Measurements from ENCODE around the gene TNNT3. TPM values are rescaled to one million over a fixed set of nuclear protein-coding genes. Genes with fewer than 3 reads are reported as not detected.
"Not testable (repeated sequence)": the region's sequence is repeated elsewhere in the genome, so short reads cannot be mapped to it uniquely, and the experiment has no call there.

Gene TNNT3
- total RNA-seq, 1 experiment from 2014 or later: not detected

- Histone ChIP-seq H3K36me3 (replicated peaks; ENCODE audit: control insufficient read depth, insufficient read depth, low read length) (no peaks in the 10 kb centered on the region), H3K4me3 (ENCODE audit: insufficient read depth, low read depth, low read length) (no peak overlapping the region), H3K27me3 (ENCODE audit: control insufficient read depth, insufficient read depth, low read length) (no peaks in the 10 kb centered on the region)
- peak; percentile 60 for DNase-seq
Observed at GRCh38 chr11:1938343-1939005, 19.0 kb downstream of the TNNT3 start.

GRCh38 chr11:1939006-1939625 is 19.6 kb downstream of the TNNT3 start:
- peak; percentile 74 for DNase-seq

GRCh38 chr11:1939788-1940187 is 20.3 kb downstream of the TNNT3 start:
- H3K27me3 ChIP-seq (ENCODE audit: control insufficient read depth, insufficient read depth, low read length); DNase-seq; H3K36me3 ChIP-seq (replicated peaks; ENCODE audit: control insufficient read depth, insufficient read depth, low read length); H3K4me3 ChIP-seq (ENCODE audit: insufficient read depth, low read depth, low read length): not testable (repeated sequence)

More at GRCh38 chr11:1939006-1939625, 19.6 kb downstream of the TNNT3 start:
- Histone ChIP-seq H3K4me3 (ENCODE audit: insufficient read depth, low read depth, low read length) (no peak overlapping the region), H3K36me3 (replicated peaks; ENCODE audit: control insufficient read depth, insufficient read depth, low read length) (no peaks in the 10 kb centered on the region), H3K27me3 (ENCODE audit: control insufficient read depth, insufficient read depth, low read length) (no peaks in the 10 kb centered on the region)

GRCh38 chr11:1942558-1943260 is 23.2 kb downstream of the TNNT3 start:
- Histone ChIP-seq H3K27me3 (ENCODE audit: control insufficient read depth, insufficient read depth, low read length) (no peaks in the 10 kb centered on the region), H3K36me3 (replicated peaks; ENCODE audit: control insufficient read depth, insufficient read depth, low read length) (no peaks in the 10 kb centered on the region), H3K4me3 (ENCODE audit: insufficient read depth, low read depth, low read length) (no peak overlapping the region)
- no peak for DNase-seq

- DNase-seq: peak; percentile 51
- Histone ChIP-seq H3K36me3 (replicated peaks; ENCODE audit: control insufficient read depth, insufficient read depth, low read length) (no peaks in the 10 kb centered on the region), H3K27me3 (ENCODE audit: control insufficient read depth, insufficient read depth, low read length) (no peaks in the 10 kb centered on the region), H3K4me3 (ENCODE audit: insufficient read depth, low read depth, low read length) (no peak overlapping the region)
Observed at GRCh38 chr11:1943576-1943975, 24.1 kb downstream of the TNNT3 start.

GRCh38 chr11:1943977-1944376 is 24.5 kb downstream of the TNNT3 start:
- DNase-seq: no peak
- Histone ChIP-seq H3K27me3 (ENCODE audit: control insufficient read depth, insufficient read depth, low read length) (no peaks in the 10 kb centered on the region), H3K4me3 (ENCODE audit: insufficient read depth, low read depth, low read length) (no peak overlapping the region), H3K36me3 (replicated peaks; ENCODE audit: control insufficient read depth, insufficient read depth, low read length) (no peaks in the 10 kb centered on the region)

- no peak for DNase-seq
- no peak within 1 kb of the TSS for H3K4me3 ChIP-seq (ENCODE audit: insufficient read depth, low read depth, low read length)
- no peaks in the 10 kb centered on the region for H3K36me3 ChIP-seq (replicated peaks; ENCODE audit: control insufficient read depth, insufficient read depth, low read length)
- H3K27me3 ChIP-seq (ENCODE audit: control insufficient read depth, insufficient read depth, low read length): no peaks in the 10 kb centered on the region
Observed at GRCh38 chr11:1946812-1947484, 27.4 kb downstream of the TNNT3 start, which contains the start of gene MRPL23. Gene MRPL23 (plus strand): TSS chr11:1947332. CDS start chr11:1947363, 31 bp downstream.

- Histone ChIP-seq H3K36me3 (replicated peaks; ENCODE audit: control insufficient read depth, insufficient read depth, low read length) (no peaks in the 10 kb centered on the region), H3K4me3 (ENCODE audit: insufficient read depth, low read depth, low read length) (no peak overlapping the region), H3K27me3 (ENCODE audit: control insufficient read depth, insufficient read depth, low read length) (no peaks in the 10 kb centered on the region)
- DNase-seq: no peak
Observed at GRCh38 chr11:1947592-1948237, 28.2 kb downstream of the TNNT3 start.

- no peaks in the 10 kb centered on the region for H3K27me3 ChIP-seq (ENCODE audit: control insufficient read depth, insufficient read depth, low read length)
- DNase-seq: no peak
- no peaks in the 10 kb centered on the region for H3K36me3 ChIP-seq (replicated peaks; ENCODE audit: control insufficient read depth, insufficient read depth, low read length)
- no peak overlapping the region for H3K4me3 ChIP-seq (ENCODE audit: insufficient read depth, low read depth, low read length)
Observed at GRCh38 chr11:1948389-1948788, 28.9 kb downstream of the TNNT3 start.

GRCh38 chr11:1949302-1949701 is 29.8 kb downstream of the TNNT3 start:
- DNase-seq: no peak
- Histone ChIP-seq H3K36me3 (replicated peaks; ENCODE audit: control insufficient read depth, insufficient read depth, low read length) (no peaks in the 10 kb centered on the region), H3K4me3 (ENCODE audit: insufficient read depth, low read depth, low read length) (no peak overlapping the region), H3K27me3 (ENCODE audit: control insufficient read depth, insufficient read depth, low read length) (no peaks in the 10 kb centered on the region)

- H3K4me3 ChIP-seq (ENCODE audit: insufficient read depth, low read depth, low read length): no peak overlapping the region
- H3K27me3 ChIP-seq (ENCODE audit: control insufficient read depth, insufficient read depth, low read length): no peaks in the 10 kb centered on the region
- no peaks in the 10 kb centered on the region for H3K36me3 ChIP-seq (replicated peaks; ENCODE audit: control insufficient read depth, insufficient read depth, low read length)
- no peak for DNase-seq
Observed at GRCh38 chr11:1949922-1950321, 30.4 kb downstream of the TNNT3 start.

GRCh38 chr11:1952806-1953482 is 33.4 kb downstream of the TNNT3 start:
- DNase-seq: no peak
- Histone ChIP-seq H3K27me3 (ENCODE audit: control insufficient read depth, insufficient read depth, low read length) (no peaks in the 10 kb centered on the region), H3K4me3 (ENCODE audit: insufficient read depth, low read depth, low read length) (no peak overlapping the region), H3K36me3 (replicated peaks; ENCODE audit: control insufficient read depth, insufficient read depth, low read length) (no peaks in the 10 kb centered on the region)

- no peaks in the 10 kb centered on the region for H3K36me3 ChIP-seq (replicated peaks; ENCODE audit: control insufficient read depth, insufficient read depth, low read length)
- no peak overlapping the region for H3K4me3 ChIP-seq (ENCODE audit: insufficient read depth, low read depth, low read length)
- no peak for DNase-seq
- no peaks in the 10 kb centered on the region for H3K27me3 ChIP-seq (ENCODE audit: control insufficient read depth, insufficient read depth, low read length)
Observed at GRCh38 chr11:1953489-1954266, 34.2 kb downstream of the TNNT3 start.

Data from H7 (cell line).